Breast epithelium (tissue), 3 donors: Measurements from ENCODE around the gene PARD3B.

Source experiments
- CTCF ChIP-seq, 3 donors: fragments of 450-650 bp; IDR thresholded peaks; one replicate each; pipeline ENCODE4 v1.5.1; 2016 to 2017; ENCODE audit warnings: antibody characterized with exemption in 3 of 3, mild to moderate bottlenecking in 3 of 3, moderate library complexity in 3 of 3
- POLR2AphosphoS5 ChIP-seq, 3 donors: sonication (generic); formaldehyde crosslinking; IDR thresholded peaks; one replicate each; pipeline ENCODE4 v1.6.1; 2017; ENCODE audit warnings: antibody characterized with exemption in 3 of 3

GRCh38 chr2:205128726-205129125 lies 583.5 kb downstream of the PARD3B start:
- TF ChIP-seq CTCF (IDR thresholded peaks at IDR 0.05) (no peak), POLR2AphosphoS5 (IDR thresholded peaks at IDR 0.05) (no peak)
